Transverse colon (tissue), 4 donors: Measurements from ENCODE around the gene DST. TPM values are rescaled to one million over a fixed set of nuclear protein-coding genes. Genes with fewer than 3 reads are reported as not detected.

Experiments used
- DNase-seq: peaks from one replicate; pipeline ENCODE4 v3.0.0-alpha.2; 2019
- H3K27ac ChIP-seq, 4 donors: fragments of 200-600 bp; sonication (generic); 2 replicates each; pipeline ENCODE4 v1.5.1; 2016 to 2018; ENCODE audit warnings: inconsistent platforms in 4 of 4
- H3K27me3 ChIP-seq: fragments of 200-600 bp; sonication (generic); 2 replicates; pipeline ENCODE4 v1.5.1; 2017; ENCODE audit warnings: inconsistent platforms
- H3K36me3 ChIP-seq, 4 donors: fragments of 200-600 bp; sonication (generic); 2 replicates each; pipeline ENCODE4 v1.5.1; 2017 to 2019; ENCODE audit warnings: inconsistent platforms in 4 of 4
- H3K4me1 ChIP-seq, 4 donors: fragments of 200-600 bp; sonication (generic); 2 replicates each; pipeline ENCODE4 v1.5.1; 2017 to 2020; ENCODE audit warnings: inconsistent platforms in 4 of 4
- H3K4me3 ChIP-seq, 4 donors: fragments of 200-600 bp; sonication (generic); 1 replicate in 1 of 4; 2 replicates in 3 of 4; pipeline versions ENCODE4 v1.5.1 to v1.6.1; 2017 to 2019; ENCODE audit warnings: inconsistent platforms in 4 of 4
- H3K9me3 ChIP-seq, 2 donors: fragments of 200-600 bp; sonication (generic); 2 replicates each; pipeline ENCODE4 v1.5.1; 2017 to 2019; ENCODE audit warnings: inconsistent platforms in 2 of 2
- EP300 ChIP-seq: sonication (generic); formaldehyde crosslinking; IDR thresholded peaks from one replicate; pipeline ENCODE4 v1.6.1; 2017; ENCODE audit warnings: antibody characterized with exemption, low read depth
- POLR2A ChIP-seq: fragments of 450-650 bp; IDR thresholded peaks from one replicate; pipeline ENCODE4 v1.6.1; 2016; ENCODE audit warnings: antibody characterized with exemption, mild to moderate bottlenecking, moderate library complexity
- POLR2AphosphoS5 ChIP-seq, 3 donors: sonication (generic); formaldehyde crosslinking; IDR thresholded peaks; one replicate each; pipeline ENCODE4 v1.6.1; 2016; ENCODE audit warnings: antibody characterized with exemption in 3 of 3
- WGBS, 2 donors: methylation state at CpG; one replicate each; pipeline ENCODE4 v1.1.5; 2018; ENCODE audit warnings: low coverage in 1 of 2; 5-methylcytosine and 5-hydroxymethylcytosine counted together
- in situ Hi-C, 4 donors: fragments of 200-750 bp; cut with MboI; loops; one replicate each; pipeline versions ENCODE4 v1.15.0 to v1.15.1; 2017; ENCODE audit warnings: low sequenced_read_pairs in 3 of 4, low pct_ligation_motif_present in 1 of 4, low pct_unique_long_range_greater_than_20kb in 1 of 4
- intact Hi-C: fragments of 100-400 bp; cut with DNase I; formaldehyde crosslinking; loops from one replicate; pipeline ENCODE4 v1.15.1; 2023; ENCODE audit warnings: low total_unique reads
- total RNA-seq, 4 donors: library from RNA; depleted of rRNA; stranded (reverse); fragments of >200 nt; gene quantifications; one replicate each; pipeline ENCODE4 v1.1.0, GENCODE V29; 2016
- TF ChIP-seq, protein P1 (sequence below), 5 experiments: fragments of 200-600 bp in 3 of 5; fragments of 450-650 bp in 2 of 5; sonication (generic) in 3 of 5; IDR thresholded peaks; 1 replicate in 2 of 5; 2 replicates in 3 of 5; pipeline ENCODE4 v1.5.1; 2016 to 2017; ENCODE audit warnings: antibody characterized with exemption in 5 of 5, inconsistent platforms in 3 of 5, mild to moderate bottlenecking in 2 of 5, moderate library complexity in 1 of 5

Gene DST
- total RNA-seq, 4 donors from 2014 or later: 280 to 535 (median 428) TPM

DNA sequence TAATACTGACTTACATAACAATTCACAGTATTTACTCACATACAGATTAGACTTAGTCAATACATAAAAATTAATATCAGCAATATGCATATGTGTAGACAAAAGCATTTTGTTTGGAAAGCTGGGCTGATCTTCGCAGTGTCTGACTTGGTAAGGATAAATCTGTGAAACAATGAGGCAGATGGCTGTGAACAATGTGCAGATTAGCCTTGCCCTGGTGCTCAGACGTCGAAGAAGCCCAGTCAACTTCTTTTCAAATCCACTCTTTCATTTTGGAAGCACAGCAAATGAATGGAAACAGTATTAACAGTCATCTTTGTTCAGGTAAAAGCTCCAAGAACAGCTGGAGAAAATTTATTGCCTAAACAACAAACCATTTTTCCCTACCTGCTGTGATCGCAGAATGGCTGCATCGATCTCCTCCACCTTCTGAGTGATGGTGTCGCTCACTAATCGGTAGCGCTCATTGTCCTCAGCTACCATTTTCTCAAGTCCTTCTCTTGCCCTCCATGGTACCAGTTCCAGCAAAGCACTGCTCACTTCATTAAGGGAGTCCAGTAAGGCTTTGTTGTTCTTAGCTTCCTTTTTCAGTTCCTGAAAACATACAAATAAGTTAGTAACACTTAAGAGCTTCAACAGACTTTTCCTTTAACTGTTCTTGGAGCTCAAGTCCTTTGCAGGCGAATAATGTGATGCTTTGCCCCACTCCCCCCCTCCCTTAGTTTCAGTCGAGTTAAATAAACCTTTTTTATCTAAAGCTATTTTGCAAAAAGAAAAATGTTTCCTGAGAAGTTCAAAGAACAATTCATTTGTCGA is 116.5 kb downstream of the DST start:
- in situ Hi-C loops (no loop called here), intact Hi-C loops (no loop called here)
- Histone ChIP-seq H3K27me3 (no peaks in the 10 kb centered on the region), H3K4me3 (no peak overlapping the region), H3K36me3 (peaks cover 0 to 37% (median 1%) of the 10 kb centered on the region in 4 donors), H3K4me1 (peaks cover 0 to 50% (median 15%) of the 10 kb centered on the region in 4 donors), H3K9me3 (no peaks in the 10 kb centered on the region), H3K27ac (peak overlapping the region; percentile 69 to 83 (median 74))
- TF ChIP-seq POLR2A (no peak), POLR2AphosphoS5 (IDR thresholded peaks at IDR 0.05) (no peak), EP300 (no peak)
- TF ChIP-seq, protein P1, sequence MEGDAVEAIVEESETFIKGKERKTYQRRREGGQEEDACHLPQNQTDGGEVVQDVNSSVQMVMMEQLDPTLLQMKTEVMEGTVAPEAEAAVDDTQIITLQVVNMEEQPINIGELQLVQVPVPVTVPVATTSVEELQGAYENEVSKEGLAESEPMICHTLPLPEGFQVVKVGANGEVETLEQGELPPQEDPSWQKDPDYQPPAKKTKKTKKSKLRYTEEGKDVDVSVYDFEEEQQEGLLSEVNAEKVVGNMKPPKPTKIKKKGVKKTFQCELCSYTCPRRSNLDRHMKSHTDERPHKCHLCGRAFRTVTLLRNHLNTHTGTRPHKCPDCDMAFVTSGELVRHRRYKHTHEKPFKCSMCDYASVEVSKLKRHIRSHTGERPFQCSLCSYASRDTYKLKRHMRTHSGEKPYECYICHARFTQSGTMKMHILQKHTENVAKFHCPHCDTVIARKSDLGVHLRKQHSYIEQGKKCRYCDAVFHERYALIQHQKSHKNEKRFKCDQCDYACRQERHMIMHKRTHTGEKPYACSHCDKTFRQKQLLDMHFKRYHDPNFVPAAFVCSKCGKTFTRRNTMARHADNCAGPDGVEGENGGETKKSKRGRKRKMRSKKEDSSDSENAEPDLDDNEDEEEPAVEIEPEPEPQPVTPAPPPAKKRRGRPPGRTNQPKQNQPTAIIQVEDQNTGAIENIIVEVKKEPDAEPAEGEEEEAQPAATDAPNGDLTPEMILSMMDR (IDR thresholded peaks at IDR 0.05): no peak
- 44 to 80% methylated on average over 8 to 11 of the region's 11 CpGs for WGBS, 2 donors
- DNase-seq: no peak

GRCh38 chr6:56524891-56525703 is 117.6 kb downstream of the DST start:
- TF ChIP-seq POLR2A: no peak
- peak; percentile 49 to 65 (median 64) for TF ChIP-seq POLR2AphosphoS5 (IDR thresholded peaks at IDR 0.05)
- TF ChIP-seq EP300: no peak
- H3K36me3 ChIP-seq: peaks cover 0 to 35% (median 1%) of the 10 kb centered on the region in 4 donors
- intact Hi-C loops (no loop called here), in situ Hi-C loops (no loop called here)
- DNase-seq: no peak
- 49 to 56% methylated on average over 4 of the region's 4 CpGs for WGBS, 2 donors
- no peaks in the 10 kb centered on the region for H3K9me3 ChIP-seq
- no peak overlapping the region for H3K4me3 ChIP-seq
- H3K4me1 ChIP-seq: peaks cover 0 to 50% (median 15%) of the 10 kb centered on the region in 4 donors
- H3K27me3 ChIP-seq: no peaks in the 10 kb centered on the region
- H3K27ac ChIP-seq: peak overlapping the region; percentile 69 to 83 (median 74)

- WGBS, 2 donors: 92% methylated on average over 3 of the region's 3 CpGs
- no peak for DNase-seq
These were observed 120.0 kb downstream of the DST start for GRCh38 chr6:56522495-56523270.

DNA sequence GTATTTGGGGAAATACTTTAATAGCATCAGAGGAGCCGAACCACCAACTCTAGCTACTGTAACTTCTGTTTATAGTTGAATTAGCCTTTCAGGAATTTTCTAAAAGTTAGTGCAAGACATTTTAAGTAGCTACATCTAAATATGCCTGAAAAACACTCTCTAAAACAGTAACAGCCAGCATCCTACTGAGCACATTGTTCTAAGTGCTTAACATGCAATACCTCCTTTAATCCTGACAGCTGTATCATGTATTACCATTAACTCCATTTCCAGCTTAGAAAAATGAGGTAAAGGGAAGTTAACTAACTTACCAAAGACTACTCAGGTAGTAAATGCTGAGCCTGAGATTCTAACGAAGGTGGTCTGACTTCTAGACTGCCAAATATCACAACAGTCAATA is 120.7 kb downstream of the DST start:
- intact Hi-C loops: no loop called here
- Histone ChIP-seq H3K27me3 (no peaks in the 10 kb centered on the region), H3K36me3 (peaks cover 0 to 10% (median 1%) of the 10 kb centered on the region in 4 donors), H3K9me3 (no peaks in the 10 kb centered on the region), H3K27ac (peak overlapping the region; percentile 64 to 72 (median 68)), H3K4me3 (no peak overlapping the region), H3K4me1 (peaks cover 0 to 55% (median 22%) of the 10 kb centered on the region in 4 donors)
- in situ Hi-C loops: no loop called here
- WGBS, 2 donors: 50 to 54% methylated on average over 2 of the region's 2 CpGs
- TF ChIP-seq POLR2AphosphoS5 (IDR thresholded peaks at IDR 0.05): no peak
- TF ChIP-seq EP300: no peak
- TF ChIP-seq, protein P1 (IDR thresholded peaks at IDR 0.05): no peak
- TF ChIP-seq POLR2A: no peak
- no peak for DNase-seq

More at GRCh38 chr6:56522495-56523270, 120.0 kb downstream of the DST start:
- TF ChIP-seq POLR2A: no peak
- no peak for TF ChIP-seq EP300
- TF ChIP-seq, protein P1 (IDR thresholded peaks at IDR 0.05): no peak
- no peak for TF ChIP-seq POLR2AphosphoS5 (IDR thresholded peaks at IDR 0.05)
- in situ Hi-C loops (no loop called here), intact Hi-C loops (no loop called here)
- H3K27ac ChIP-seq: peak overlapping the region; percentile 67 to 83 (median 70)
- peaks cover 0 to 16% (median 1%) of the 10 kb centered on the region in 4 donors for H3K36me3 ChIP-seq
- H3K4me1 ChIP-seq: peaks cover 0 to 59% (median 24%) of the 10 kb centered on the region in 4 donors
- no peak overlapping the region for H3K4me3 ChIP-seq
- H3K9me3 ChIP-seq: no peaks in the 10 kb centered on the region
- H3K27me3 ChIP-seq: no peaks in the 10 kb centered on the region
